GM21825 (cell line): ENCODE measurements around the gene LCOR.
A peak's percentile ranks its signal among the peaks of the same experiment; 100 is the strongest.
"Not testable (repeated sequence)": the region's sequence is repeated elsewhere in the genome, so short reads cannot be mapped to it uniquely, and the experiment has no call there.

Experiments used
- ATAC-seq: cut with Tn5 transposase; IDR thresholded peaks from one replicate; pipeline ENCODE4 v1.9.1; 2021; ENCODE audit warnings: mild to moderate bottlenecking, moderate library complexity; ENCODE audit not compliant: unreplicated experiment

The LCOR gene

DNA sequence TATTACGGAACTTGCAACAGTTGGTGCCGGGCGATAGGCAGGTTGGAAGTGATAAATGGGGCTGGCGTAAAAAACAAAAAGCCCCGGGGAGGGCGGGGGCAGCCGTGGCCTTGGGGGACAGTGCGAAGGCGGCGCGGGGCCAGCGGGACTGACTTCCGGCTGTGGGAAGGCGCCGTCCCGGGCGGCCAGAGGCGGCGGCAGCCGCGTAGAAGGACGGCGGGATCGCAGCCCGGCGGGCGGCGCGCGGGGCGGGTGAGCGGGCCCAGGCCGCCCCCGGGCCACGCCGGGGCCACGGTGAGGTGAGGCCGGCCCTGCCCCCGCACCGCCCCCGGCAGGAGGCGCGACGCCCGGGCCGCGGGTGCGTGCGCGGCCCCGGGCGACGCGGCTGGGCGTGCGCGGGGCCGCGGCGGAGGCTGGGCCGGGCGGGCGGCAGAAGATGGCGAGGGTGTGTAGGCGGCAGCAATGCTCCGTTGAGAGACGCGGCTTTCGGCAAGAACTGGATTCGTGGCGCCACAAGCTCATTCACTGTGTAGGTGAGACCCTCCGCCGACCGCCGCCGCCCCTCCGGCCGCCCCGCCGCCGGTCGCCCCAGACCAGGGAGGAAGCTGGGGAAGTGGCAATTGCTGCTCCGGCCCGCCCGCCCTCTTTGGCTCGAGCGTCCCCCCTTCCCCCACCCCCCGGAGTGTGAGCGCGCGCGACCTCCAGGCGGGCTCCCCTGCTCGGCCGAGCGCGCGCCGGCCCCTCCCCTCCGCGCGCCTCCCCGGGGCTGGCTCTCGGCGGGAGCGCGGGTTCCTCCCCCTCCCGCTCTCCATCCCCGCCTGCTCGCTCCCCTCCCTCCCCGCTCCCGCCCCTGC, at the start of gene LCOR:
Gene LCOR (plus strand): TSS at position 432 of the 854 bp plus-strand sequence. CDS start 116,760 bp downstream, outside the sequence.
- ATAC-seq, result peak; percentile 50

DNA sequence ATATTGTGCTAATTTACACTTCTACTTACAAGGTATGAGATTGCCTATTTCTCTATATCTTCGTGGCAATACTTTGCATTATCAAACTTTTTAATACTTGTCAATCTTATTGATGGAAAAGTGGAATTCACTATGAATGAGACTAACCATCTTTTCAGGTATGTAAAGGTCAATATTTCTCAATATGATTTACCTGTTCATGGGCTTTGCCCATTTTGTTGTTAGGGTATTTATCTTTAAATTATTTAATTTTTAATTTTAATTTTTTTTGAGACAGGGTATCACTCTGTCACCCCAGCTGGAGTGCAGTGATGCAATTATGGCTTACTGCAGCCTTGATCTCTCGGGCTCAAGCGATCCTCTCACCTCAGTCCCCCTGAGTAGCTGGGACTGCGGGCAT, 47.8 kb upstream of the LCOR start:
- ATAC-seq, result no peak

DNA sequence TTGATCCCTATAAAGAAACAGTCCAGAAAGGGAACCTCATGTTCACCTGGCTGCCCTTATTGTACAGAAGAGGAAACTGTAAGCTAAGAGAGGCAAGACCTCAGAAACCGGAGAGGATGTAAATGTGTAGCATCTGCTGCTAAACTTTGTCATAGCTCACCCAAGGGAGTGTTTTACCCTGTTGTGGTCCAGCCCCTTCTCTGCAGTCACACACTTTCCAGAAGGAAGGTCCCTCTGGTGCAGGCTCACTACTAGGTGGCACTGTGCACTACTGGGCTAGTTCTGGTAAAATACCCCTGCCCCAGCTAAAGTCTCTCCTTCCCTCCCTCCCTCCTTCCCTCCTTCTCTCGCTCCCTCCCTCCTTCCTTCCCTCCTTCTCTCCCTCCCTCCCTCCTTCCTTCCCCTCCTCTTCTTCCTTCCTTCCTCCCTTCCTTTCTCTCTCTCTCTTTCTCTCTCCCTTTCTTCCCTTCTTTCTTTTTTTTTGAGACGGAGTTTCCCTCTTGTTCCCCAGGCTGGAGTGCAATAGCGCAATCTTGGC, 42.5 kb upstream of the LCOR start:
- ATAC-seq, result peak; percentile 93

DNA sequence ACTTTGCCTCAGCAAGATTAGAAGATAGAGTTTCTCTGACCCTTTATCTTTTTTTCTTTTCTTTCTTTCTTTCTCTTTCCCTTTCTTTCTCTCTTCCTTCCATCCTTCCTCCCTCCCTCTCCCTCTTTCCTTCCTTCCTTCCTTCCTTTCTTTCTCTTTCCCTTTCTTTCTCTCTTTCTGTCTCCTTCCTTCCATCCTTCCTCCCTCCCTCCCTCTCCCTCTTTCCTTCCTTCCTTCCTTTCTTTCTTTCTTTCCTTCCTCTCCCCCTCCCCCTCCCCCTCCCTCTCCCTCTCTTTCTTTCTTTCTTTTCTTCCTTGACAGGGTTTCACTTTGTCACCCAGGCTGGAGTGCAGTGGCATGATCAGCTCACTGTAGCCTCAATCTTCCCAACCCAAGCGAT, 40.2 kb upstream of the LCOR start:
- no peak for ATAC-seq

GRCh38 chr10:96794836-96795733, 37.0 kb upstream of the LCOR start:
- no peak for ATAC-seq

DNA sequence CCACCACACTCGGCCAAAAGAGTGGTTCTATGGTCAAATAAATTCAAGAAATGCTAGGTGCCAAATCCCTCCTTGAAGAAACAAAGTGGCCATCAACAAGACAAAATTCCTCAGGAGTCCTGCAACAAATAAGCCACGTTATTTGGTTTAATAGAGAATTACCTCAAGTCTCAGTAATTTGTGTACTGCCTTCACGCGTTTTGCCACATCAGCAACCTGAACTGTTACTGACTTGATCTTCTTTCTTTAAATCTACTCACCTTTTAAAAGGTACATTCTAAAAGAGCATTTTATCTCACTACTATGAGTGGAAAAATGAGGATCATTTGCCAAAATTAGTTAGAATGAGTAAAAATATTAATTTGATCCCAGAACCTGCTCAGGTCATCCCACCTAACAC, 34.6 kb upstream of the LCOR start:
- no peak for ATAC-seq

DNA sequence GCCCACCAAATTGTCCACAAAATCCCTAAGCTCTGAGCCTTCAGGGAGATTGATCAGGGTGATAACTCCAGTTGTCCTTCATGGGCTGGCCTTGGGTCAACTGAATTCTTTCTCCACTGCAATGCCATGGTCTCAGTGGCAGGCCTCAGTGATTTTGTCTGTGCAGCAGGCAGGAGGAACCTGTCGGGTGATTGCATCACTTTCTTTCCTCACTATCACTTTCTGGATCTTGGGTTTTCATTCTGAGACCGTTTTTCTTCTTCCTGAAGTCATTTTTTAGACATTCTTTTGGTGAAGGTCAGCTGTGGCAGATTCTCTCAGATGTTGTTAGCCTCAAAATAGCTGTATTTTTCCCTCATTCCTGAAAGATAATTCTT, 28.8 kb upstream of the LCOR start:
- ATAC-seq, result no peak

DNA sequence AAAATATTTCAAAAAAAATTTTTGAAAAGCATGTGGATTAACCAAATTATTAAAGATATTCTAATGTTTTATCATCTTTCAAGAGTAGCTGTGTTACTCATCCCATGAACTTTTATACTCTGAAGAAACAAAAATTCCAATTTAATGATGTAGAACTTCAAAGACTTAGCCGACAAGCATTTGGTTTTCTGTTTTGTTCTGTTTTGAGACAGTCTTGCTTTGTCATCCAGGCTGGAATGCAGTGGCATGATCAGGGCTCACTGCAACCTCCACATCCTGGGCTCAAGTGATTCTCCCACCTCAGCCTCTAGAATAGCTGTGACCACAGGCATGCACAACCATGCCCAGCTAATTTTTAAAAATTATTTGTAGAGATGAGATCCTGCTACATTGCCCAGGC, 17.8 kb upstream of the LCOR start:
- ATAC-seq, result no peak

- not testable (repeated sequence) for ATAC-seq
Observed at GRCh38 chr10:96818971-96819370, 13.1 kb upstream of the LCOR start.

- ATAC-seq, result no peak
Observed at GRCh38 chr10:96820765-96821164, 11.3 kb upstream of the LCOR start.

GRCh38 chr10:96826438-96826837, 5.7 kb upstream of the LCOR start:
- ATAC-seq, result no peak

DNA sequence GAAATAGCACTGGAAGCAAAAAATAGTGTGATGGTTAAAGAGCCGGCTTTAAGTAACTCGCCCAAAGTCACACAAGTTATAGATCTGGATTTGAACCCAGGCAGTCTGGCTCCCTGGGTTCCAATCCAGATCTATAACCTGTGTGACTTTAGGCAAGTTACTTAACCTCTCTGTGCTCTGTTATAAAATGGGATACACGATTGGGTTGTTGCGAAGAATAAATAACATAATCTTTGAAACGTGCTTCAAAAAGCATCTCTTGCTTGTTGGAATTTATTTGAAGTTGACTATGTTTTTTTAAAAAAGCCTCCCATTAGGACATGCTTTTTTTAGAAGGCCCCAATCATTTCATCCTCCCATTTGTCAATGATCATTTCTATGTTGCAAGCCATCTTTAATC, 3.5 kb upstream of the LCOR start:
- ATAC-seq, result no peak

GRCh38 chr10:96829029-96829773, 2.9 kb upstream of the LCOR start:
- ATAC-seq, result no peak

GRCh38 chr10:96830511-96831199, 1.4 kb upstream of the LCOR start:
- ATAC-seq, result no peak

GRCh38 chr10:96831200-96831866, 765 bp upstream of the LCOR start:
- ATAC-seq, result no peak

DNA sequence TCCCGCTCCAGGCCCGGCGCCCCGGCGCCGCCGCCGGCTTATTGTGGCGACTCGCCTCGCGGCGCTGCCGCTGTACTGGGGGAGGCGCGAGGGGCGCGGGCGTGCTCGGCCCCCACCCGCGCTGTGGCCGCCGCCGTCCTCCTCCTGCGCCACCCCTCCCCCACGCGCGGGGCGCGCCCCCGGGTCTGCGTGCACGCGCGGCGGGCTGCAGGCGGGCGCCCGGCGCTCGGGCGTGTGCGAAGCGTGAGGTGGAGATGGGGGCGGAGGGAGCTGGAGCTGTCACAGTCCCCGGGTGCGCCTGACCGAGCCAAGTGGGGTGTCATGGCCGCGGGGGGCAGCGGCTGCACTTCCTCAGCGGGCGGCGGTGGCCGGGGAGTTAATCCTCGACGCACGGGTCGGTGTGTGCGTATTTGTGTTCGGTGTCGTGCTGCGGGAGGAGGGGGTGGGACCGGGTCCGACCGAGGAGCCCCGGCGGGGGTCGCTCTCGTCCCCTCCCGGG, 672 bp downstream of the LCOR start:
- ATAC-seq, result peak; percentile 49

- ATAC-seq, result peak; percentile 10
Observed at GRCh38 chr10:96833220-96834001, 1.3 kb downstream of the LCOR start.

GRCh38 chr10:96834120-96834519, 2.0 kb downstream of the LCOR start:
- no peak for ATAC-seq

- ATAC-seq, result no peak
Observed at GRCh38 chr10:96835899-96836298, 3.8 kb downstream of the LCOR start.
